Caco-2 (cell line): Measurements from ENCODE around the gene LIPK. TPM values are rescaled to one million over a fixed set of nuclear protein-coding genes. Genes with fewer than 3 reads are reported as not detected.

ENCODE experiments used
- BruUV-seq: library from RNA; stranded (reverse); fragments of 400-500 nt; replicated peaks from 2 replicates; lab custom pipeline; 2021; lab: Mats Ljungman, UMichigan
- CTCF ChIA-PET: fragments of 300-600 bp; sonication (Branson Sonifier 250); formaldehyde crosslinking; loops from one replicate; lab custom pipeline; 2022; ENCODE audit warnings: antibody characterized with exemption; lab: Charles Lee
- POLR2A ChIA-PET: fragments of 300-600 bp; sonication (Branson Sonifier 250); formaldehyde crosslinking; loops from one replicate; lab custom pipeline; 2022; ENCODE audit warnings: antibody characterized with exemption; lab: Charles Lee
- DNase-seq, 2 experiments: peaks; one replicate each; pipeline versions ENCODE4 v3.0.0 to v3.0.0-alpha.2; 2020 to 2022
- H3K27me3 ChIP-seq: replicated peaks from 2 replicates; pipeline ENCODE4 v1.6.0; 2011; ENCODE audit warnings: low read length; ENCODE audit not compliant: control insufficient read depth, insufficient read depth
- H3K36me3 ChIP-seq: 2 replicates; pipeline ENCODE4 v1.5.1; 2011; ENCODE audit warnings: low read length; ENCODE audit not compliant: control insufficient read depth, insufficient read depth
- H3K4me1 ChIP-seq: fragments of 250-450 bp; sonication (Bioruptor Pico); 2 replicates; pipeline ENCODE4 v1.5.1; 2020; ENCODE audit warnings: mild to moderate bottlenecking
- H3K4me3 ChIP-seq: 2 replicates; pipeline ENCODE4 v1.5.1; 2011; ENCODE audit warnings: low read depth, mild to moderate bottlenecking, control low read depth, low read length
- H3K9me3 ChIP-seq: fragments of 250-450 bp; sonication (Bioruptor Pico); 2 replicates; pipeline ENCODE4 v1.5.1; 2020; ENCODE audit warnings: mild to moderate bottlenecking, moderate library complexity
- H3K27ac Mint-ChIP-seq: one replicate; pipeline ENCODE4 v1.8.0; 2022; ENCODE audit warnings: mixed read lengths; ENCODE audit not compliant: unreplicated experiment
- H3K27me3 Mint-ChIP-seq: one replicate; pipeline ENCODE4 v1.8.0; 2022; ENCODE audit warnings: mixed read lengths; ENCODE audit not compliant: insufficient read depth, unreplicated experiment
- H3K36me3 Mint-ChIP-seq: one replicate; pipeline ENCODE4 v1.8.0; 2022; ENCODE audit warnings: mild to moderate bottlenecking, mixed read lengths; ENCODE audit not compliant: insufficient read depth, unreplicated experiment
- H3K4me1 Mint-ChIP-seq: one replicate; pipeline ENCODE4 v1.8.0; 2022; ENCODE audit warnings: low read depth, mixed read lengths; ENCODE audit not compliant: unreplicated experiment
- H3K4me3 Mint-ChIP-seq: one replicate; pipeline ENCODE4 v1.8.0; 2022; ENCODE audit warnings: mild to moderate bottlenecking, moderate library complexity, mixed read lengths; ENCODE audit not compliant: unreplicated experiment
- H3K9me3 Mint-ChIP-seq: one replicate; pipeline ENCODE4 v1.8.0; 2022; ENCODE audit warnings: mixed read lengths; ENCODE audit not compliant: unreplicated experiment
- intact Hi-C: fragments of 100-400 bp; cut with micrococcal nuclease; formaldehyde crosslinking; loops from one replicate; pipeline ENCODE4 v1.10.0; 2022; ENCODE audit not compliant: unreplicated experiment
- total RNA-seq: library from RNA; stranded (reverse); gene quantifications from 2 replicates; pipeline ENCODE4 v1.2.3, GENCODE V29; 2022
- TF ChIP-seq, protein P1 (sequence below), 2 experiments: fragments of 200-600 bp in 1 of 2; IDR thresholded peaks; 1 replicate in 1 of 2; 2 replicates in 1 of 2; pipeline versions ENCODE4 v1.5.1 to v1.8.0; 2011 to 2022; ENCODE audit warnings: antibody characterized with exemption in 1 of 2, control low read depth in 1 of 2, inconsistent platforms in 1 of 2, low read depth in 1 of 2, low read length in 1 of 2, mild to moderate bottlenecking in 1 of 2, moderate library complexity in 1 of 2; ENCODE audit not compliant: insufficient read depth in 1 of 2, severe bottlenecking in 1 of 2, unreplicated experiment in 1 of 2

The LIPK gene
- total RNA-seq, 1 experiment from 2014 or later: not detected

GRCh38 chr10:88715517-88715916 lies 9.5 kb downstream of the LIPK start:
- TF ChIP-seq, protein P1, sequence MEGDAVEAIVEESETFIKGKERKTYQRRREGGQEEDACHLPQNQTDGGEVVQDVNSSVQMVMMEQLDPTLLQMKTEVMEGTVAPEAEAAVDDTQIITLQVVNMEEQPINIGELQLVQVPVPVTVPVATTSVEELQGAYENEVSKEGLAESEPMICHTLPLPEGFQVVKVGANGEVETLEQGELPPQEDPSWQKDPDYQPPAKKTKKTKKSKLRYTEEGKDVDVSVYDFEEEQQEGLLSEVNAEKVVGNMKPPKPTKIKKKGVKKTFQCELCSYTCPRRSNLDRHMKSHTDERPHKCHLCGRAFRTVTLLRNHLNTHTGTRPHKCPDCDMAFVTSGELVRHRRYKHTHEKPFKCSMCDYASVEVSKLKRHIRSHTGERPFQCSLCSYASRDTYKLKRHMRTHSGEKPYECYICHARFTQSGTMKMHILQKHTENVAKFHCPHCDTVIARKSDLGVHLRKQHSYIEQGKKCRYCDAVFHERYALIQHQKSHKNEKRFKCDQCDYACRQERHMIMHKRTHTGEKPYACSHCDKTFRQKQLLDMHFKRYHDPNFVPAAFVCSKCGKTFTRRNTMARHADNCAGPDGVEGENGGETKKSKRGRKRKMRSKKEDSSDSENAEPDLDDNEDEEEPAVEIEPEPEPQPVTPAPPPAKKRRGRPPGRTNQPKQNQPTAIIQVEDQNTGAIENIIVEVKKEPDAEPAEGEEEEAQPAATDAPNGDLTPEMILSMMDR (IDR thresholded peaks at IDR 0.05; ENCODE audit: insufficient read depth in 1 of 2, low read depth in 1 of 2, low read length in 1 of 2, severe bottlenecking in 1 of 2, unreplicated experiment in 1 of 2): no peak
- Histone ChIP-seq H3K4me1 (no peaks in the 10 kb centered on the region), H3K36me3 (no peaks in the 10 kb centered on the region), H3K27me3 (no peaks in the 10 kb centered on the region), H3K9me3 (no peaks in the 10 kb centered on the region), H3K4me3 (no peak overlapping the region)
- Mint-ChIP-seq H3K27ac (no peak overlapping the region), H3K9me3 (no peaks in the 10 kb centered on the region), H3K27me3 (peaks cover 8% of the 10 kb centered on the region), H3K36me3 (no peaks in the 10 kb centered on the region), H3K4me1 (peaks cover 9% of the 10 kb centered on the region), H3K4me3 (no peak overlapping the region)
- intact Hi-C loops: no loop called here
- POLR2A ChIA-PET: no interaction called here
- DNase-seq: no peak
- CTCF ChIA-PET: no interaction called here
- no TSS peak for BruUV-seq

GRCh38 chr10:88721392-88721791 lies 15.3 kb downstream of the LIPK start:
- Histone ChIP-seq H3K36me3 (no peaks in the 10 kb centered on the region), H3K4me3 (no peak overlapping the region), H3K27me3 (no peaks in the 10 kb centered on the region), H3K4me1 (no peaks in the 10 kb centered on the region), H3K9me3 (no peaks in the 10 kb centered on the region)
- POLR2A ChIA-PET: no interaction called here
- Mint-ChIP-seq H3K27ac (no peak overlapping the region), H3K27me3 (peaks cover 12% of the 10 kb centered on the region), H3K4me1 (no peaks in the 10 kb centered on the region), H3K36me3 (no peaks in the 10 kb centered on the region), H3K9me3 (no peaks in the 10 kb centered on the region), H3K4me3 (no peak overlapping the region)
- TF ChIP-seq, protein P1 (IDR thresholded peaks at IDR 0.05; ENCODE audit: insufficient read depth in 1 of 2, low read depth in 1 of 2, low read length in 1 of 2, severe bottlenecking in 1 of 2, unreplicated experiment in 1 of 2): no peak
- no peak for DNase-seq
- no TSS peak for BruUV-seq
- CTCF ChIA-PET: no interaction called here
- intact Hi-C loops: no loop called here

- no TSS peak for BruUV-seq
- H3K4me3 Mint-ChIP-seq: no peak overlapping the region
- no peaks in the 10 kb centered on the region for H3K4me1 Mint-ChIP-seq
- H3K36me3 ChIP-seq: no peaks in the 10 kb centered on the region
- no peaks in the 10 kb centered on the region for H3K27me3 ChIP-seq
- no peaks in the 10 kb centered on the region for H3K9me3 ChIP-seq
- H3K27ac Mint-ChIP-seq: no peak overlapping the region
- TF ChIP-seq, protein P1 (IDR thresholded peaks at IDR 0.05; ENCODE audit: insufficient read depth in 1 of 2, low read depth in 1 of 2, low read length in 1 of 2, severe bottlenecking in 1 of 2, unreplicated experiment in 1 of 2): no peak
- H3K4me3 ChIP-seq: no peak overlapping the region
- H3K36me3 Mint-ChIP-seq: no peaks in the 10 kb centered on the region
- intact Hi-C loops: loop anchor here (5.0 kb wide), 1 partner anchor 38 kb away; no protein-coding TSS in a partner anchor
- no peaks in the 10 kb centered on the region for H3K9me3 Mint-ChIP-seq
- no peaks in the 10 kb centered on the region for H3K4me1 ChIP-seq
- DNase-seq: no peak
- H3K27me3 Mint-ChIP-seq: peaks cover 8% of the 10 kb centered on the region
- ChIA-PET CTCF (no interaction called here), POLR2A (no interaction called here)
These were observed 19.7 kb downstream of the LIPK start for GRCh38 chr10:88725798-88726197.
